Measurements from ENCODE around the gene MCU. TPM values are rescaled to one million over a fixed set of nuclear protein-coding genes. Genes with fewer than 3 reads are reported as not detected.
A peak's percentile ranks its signal among the peaks of the same experiment; 100 is the strongest.

The MCU gene
- total and polyA plus RNA-seq, 2 of the 8 experiments (the other 6 are each of a cell fraction or from before 2014, with no cell fraction given) = 51.6 to 62.2 TPM

DNA sequence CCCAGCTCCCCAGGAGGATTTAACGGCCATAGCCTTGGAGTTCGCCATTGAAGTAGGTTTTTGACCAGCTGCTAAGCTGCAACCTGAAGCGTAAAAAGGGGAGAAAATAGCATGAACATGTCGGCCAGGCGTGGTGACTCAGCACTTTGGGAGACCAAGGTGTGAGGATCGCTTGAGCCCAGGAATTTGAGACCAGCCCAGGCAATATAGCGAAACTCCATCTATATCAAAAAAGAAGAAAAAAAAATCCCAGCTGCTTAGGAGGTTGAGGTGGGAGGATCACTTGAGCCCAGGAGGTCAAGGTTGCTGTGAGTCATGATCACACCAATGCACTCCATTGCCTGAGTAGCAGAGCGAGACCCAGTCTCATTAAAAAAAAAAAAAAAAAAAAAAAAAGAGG, 32.2 kb upstream of the MCU start:
- H3K23me2 ChIP-seq (ENCODE audit: low read depth, low read length) = no peaks in the 10 kb centered on the region
- no peak overlapping the region for H3K18ac ChIP-seq (ENCODE audit: extremely low read depth, low read length)
- WGBS, 2 experiments (ENCODE audit: extremely low coverage in 1 of 2, insufficient coverage in 1 of 2, insufficient read length in 1 of 2, insufficient replicate concordance in 2 of 2, low coverage in 1 of 2, low lambda C conversion rate in 2 of 2, missing lambda C conversion rate in 1 of 2) = 92% methylated on average over 8 of the region's 8 CpGs; no CpG with 5 or more reads in 1 of the 2 experiments
- H4K91ac ChIP-seq (replicated peaks; ENCODE audit: insufficient read length, low read length) = peak overlapping the region; percentile 75
- H2AK5ac ChIP-seq (ENCODE audit: low read depth, low read length) = no peak overlapping the region
- H3K4me3 ChIP-seq (ENCODE audit: extremely low read depth in 1 of 4, insufficient read depth in 2 of 4, low read depth in 3 of 4, low read length in 4 of 4) = no peak overlapping the region
- H3K4me2 ChIP-seq (ENCODE audit: insufficient read depth in 1 of 2, low read depth in 2 of 2, low read length in 2 of 2) = no peak overlapping the region
- FAIRE-seq (no peak), DNase-seq (ENCODE audit: low read depth in 1 of 2, low spot score in 2 of 2) (no peak)
- H2BK15ac ChIP-seq (ENCODE audit: low read length) = no peak overlapping the region
- H2BK120ac ChIP-seq (replicated peaks; ENCODE audit: low read depth, low read length) = no peak overlapping the region
- H3K14ac ChIP-seq (ENCODE audit: insufficient read length) = no peak overlapping the region
- H3K36me3 ChIP-seq (ENCODE audit: control insufficient read depth in 2 of 4, insufficient read depth in 4 of 4, low read length in 3 of 4) = no peaks in the 10 kb centered on the region
- no peak overlapping the region for H3K4ac ChIP-seq (replicated peaks; ENCODE audit: insufficient read length, low read depth, low read length)
- no peaks in the 10 kb centered on the region for H4K20me1 ChIP-seq (replicated peaks in 1 of 2; ENCODE audit: control insufficient read depth in 1 of 2, insufficient read depth in 2 of 2, low read length in 2 of 2)
- H4K8ac ChIP-seq (ENCODE audit: extremely low read depth, insufficient read depth, low read length) = no peak overlapping the region
- ChIA-PET POLR2A (ENCODE audit: partially characterized antibody) (interaction anchor here (0.8 kb wide), 1 partner anchor 240 kb away, joined by 3 read pairs; no protein-coding TSS in a partner anchor), CTCF (ENCODE audit: partially characterized antibody) (interaction anchor here (1.2 kb wide), 1 partner anchor 175 kb away, joined by 3 read pairs; no protein-coding TSS in a partner anchor)
- no peaks in the 10 kb centered on the region for H3K79me2 ChIP-seq (ENCODE audit: control insufficient read depth in 1 of 2, insufficient read depth in 2 of 2, low read length in 2 of 2)
- H2BK12ac ChIP-seq (ENCODE audit: low read depth, low read length) = peak overlapping the region; percentile 80; the same call in 1 of the 2 replicates
- H2BK5ac ChIP-seq (ENCODE audit: low read depth, low read length) = peak overlapping the region; percentile 69; the same call in 1 of the 2 replicates
- no peak overlapping the region for H3K23ac ChIP-seq (ENCODE audit: insufficient read length)
- no peaks in the 10 kb centered on the region for H3K4me1 ChIP-seq (replicated peaks in 1 of 4; ENCODE audit: control insufficient read depth in 3 of 4, insufficient read depth in 4 of 4, low read length in 3 of 4)
- H3K27me3 ChIP-seq (replicated peaks in 1 of 4; ENCODE audit: control insufficient read depth in 3 of 4, extremely low read depth in 1 of 4, insufficient read depth in 3 of 4, low read length in 3 of 4) = no peaks in the 10 kb centered on the region
- no peak overlapping the region for H2BK20ac ChIP-seq (ENCODE audit: low read length)
- H3K56ac ChIP-seq (replicated peaks; ENCODE audit: insufficient read length, low read depth, low read length) = no peak overlapping the region
- H3K79me1 ChIP-seq (ENCODE audit: low read depth, low read length) = no peaks in the 10 kb centered on the region
- no peaks in the 10 kb centered on the region for H3K9me3 ChIP-seq (ENCODE audit: insufficient read depth in 2 of 2, low read depth in 1 of 2, low read length in 1 of 2)
- H2AFZ ChIP-seq (ENCODE audit: low read length) = no peak overlapping the region
- H3K27ac ChIP-seq (ENCODE audit: low read depth, low read length) = no peak overlapping the region
- no peak overlapping the region for H4K5ac ChIP-seq (ENCODE audit: insufficient read length, low read depth, low read length)
- H3K9ac ChIP-seq (replicated peaks in 1 of 4; ENCODE audit: extremely low read depth in 1 of 4, low read depth in 3 of 4, low read length in 3 of 4) = no peak overlapping the region
- no peak for TF ChIP-seq HDAC2 (IDR thresholded peaks at IDR 0.05; ENCODE audit: borderline replicate concordance in 1 of 2, low read depth in 2 of 2, low read length in 2 of 2)
- TF ChIP-seq EGR1 (IDR thresholded peaks at IDR 0.05; ENCODE audit: borderline replicate concordance, low read depth, low read length) = no peak
- TF ChIP-seq CHD1 (IDR thresholded peaks at IDR 0.05; ENCODE audit: low read depth, low read length) = no peak
- TF ChIP-seq CTCF (IDR thresholded peaks at IDR 0.05; ENCODE audit: control extremely low read depth in 1 of 3, insufficient read depth in 1 of 3, low read depth in 1 of 3, low read length in 3 of 3) = no peak
- no peak for TF ChIP-seq RAD21 (IDR thresholded peaks at IDR 0.05 in 1 of 2, conservative IDR thresholded peaks at IDR 0.05 in 1 of 2; ENCODE audit: low read depth in 2 of 2, low read length in 2 of 2)
- no peak for TF ChIP-seq POLR2AphosphoS5 (IDR thresholded peaks at IDR 0.05; ENCODE audit: low read depth, low read length)
- no peak for TF ChIP-seq CHD2 (IDR thresholded peaks at IDR 0.05; ENCODE audit: low read length)
- TF ChIP-seq SIRT6 (IDR thresholded peaks at IDR 0.05; ENCODE audit: low read length) = no peak
- no peak for TF ChIP-seq KDM4A (IDR thresholded peaks at IDR 0.05; ENCODE audit: low read depth, low read length, severe bottlenecking)
- TF ChIP-seq KDM1A (IDR thresholded peaks at IDR 0.05; ENCODE audit: borderline replicate concordance, low read length) = no peak
- TF ChIP-seq, protein P1, sequence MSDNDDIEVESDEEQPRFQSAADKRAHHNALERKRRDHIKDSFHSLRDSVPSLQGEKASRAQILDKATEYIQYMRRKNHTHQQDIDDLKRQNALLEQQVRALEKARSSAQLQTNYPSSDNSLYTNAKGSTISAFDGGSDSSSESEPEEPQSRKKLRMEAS (IDR thresholded peaks at IDR 0.05) = 0 out of 2 replicates have a peak, but pooled peaks have one; percentile 19
